ENCODE data around the gene HSPG2.

The HSPG2 gene

GRCh38 chr1:21893046-21893805 is 43.9 kb downstream of the HSPG2 start:
- no peak for TF ChIP-seq CTCF (IDR thresholded peaks at IDR 0.05; ENCODE audit: low read depth, low read length, missing control alignments)
- DNase-seq (ENCODE audit: low read depth): no peak
- no peak overlapping the region for H3K4me3 ChIP-seq (ENCODE audit: low read depth, low read length)
- in situ Hi-C loops (cut with HindIII; ENCODE audit: low sequenced_read_pairs): no loop called here

GRCh38 chr1:21891621-21892479 is 45.3 kb downstream of the HSPG2 start:
- H3K4me3 ChIP-seq (ENCODE audit: low read depth, low read length): no peak overlapping the region
- DNase-seq (ENCODE audit: low read depth): no peak
- in situ Hi-C loops (cut with HindIII; ENCODE audit: low sequenced_read_pairs): no loop called here
- TF ChIP-seq CTCF (IDR thresholded peaks at IDR 0.05; ENCODE audit: low read depth, low read length, missing control alignments): no peak

DNA sequence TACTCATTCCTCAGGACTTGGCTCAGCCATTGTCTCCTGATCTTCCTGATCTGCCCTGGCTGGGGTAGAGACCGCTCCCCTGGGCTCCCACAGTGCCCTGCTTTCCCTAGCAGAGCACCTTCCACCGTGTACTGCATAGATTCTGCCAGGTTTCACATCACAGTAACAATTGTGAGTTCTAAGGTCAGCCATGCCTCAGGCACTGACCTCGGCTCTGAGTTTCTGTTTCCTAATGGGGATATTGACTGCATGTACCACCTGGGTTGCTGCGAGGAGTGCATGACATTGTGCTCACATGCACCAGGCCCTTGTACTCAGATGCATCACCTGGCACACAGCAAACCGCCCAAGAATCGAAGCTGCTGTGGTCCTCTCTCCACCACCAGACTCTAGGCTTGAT is 46.0 kb downstream of the HSPG2 start:
- no peak overlapping the region for H3K4me3 ChIP-seq (ENCODE audit: low read depth, low read length)
- no peak for TF ChIP-seq CTCF (IDR thresholded peaks at IDR 0.05; ENCODE audit: low read depth, low read length, missing control alignments)
- DNase-seq (ENCODE audit: low read depth): no peak
- in situ Hi-C loops (cut with HindIII; ENCODE audit: low sequenced_read_pairs): no loop called here

GRCh38 chr1:21888500-21888899 is 48.6 kb downstream of the HSPG2 start:
- no peak for DNase-seq (ENCODE audit: low read depth)
- H3K4me3 ChIP-seq (ENCODE audit: low read depth, low read length): no peak overlapping the region
- in situ Hi-C loops (cut with HindIII; ENCODE audit: low sequenced_read_pairs): loop anchor here (5.0 kb wide), 2 partner anchors 46 to 49 kb away; partner anchors contain the start of gene HSPG2
- no peak for TF ChIP-seq CTCF (IDR thresholded peaks at IDR 0.05; ENCODE audit: low read depth, low read length, missing control alignments)

DNA sequence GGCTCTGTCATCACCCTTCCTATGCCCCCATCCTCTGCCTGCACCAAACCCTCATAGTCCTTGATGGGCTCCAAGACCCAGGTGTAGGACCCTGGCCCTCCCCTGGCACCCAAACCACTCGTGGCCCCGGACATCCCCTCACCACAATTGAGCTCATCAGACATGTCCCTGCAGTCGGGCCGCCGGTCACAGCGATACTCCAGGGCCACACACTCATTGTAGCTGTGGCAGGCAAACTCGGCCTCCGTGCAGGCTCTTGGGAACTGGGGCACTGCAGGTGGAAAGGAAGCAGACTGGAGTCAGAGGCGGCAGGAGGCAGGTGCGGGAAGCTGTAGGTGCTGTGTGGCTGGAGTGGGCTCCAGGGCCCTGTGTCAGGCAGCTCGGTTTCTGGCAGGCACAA is 49.3 kb downstream of the HSPG2 start:
- in situ Hi-C loops (cut with HindIII; ENCODE audit: low sequenced_read_pairs): loop anchor here (5.0 kb wide), 2 partner anchors 45 to 50 kb away; partner anchors contain the start of gene HSPG2
- no peak for TF ChIP-seq CTCF (IDR thresholded peaks at IDR 0.05; ENCODE audit: low read depth, low read length, missing control alignments)
- H3K4me3 ChIP-seq (ENCODE audit: low read depth, low read length): no peak overlapping the region
- no peak for DNase-seq (ENCODE audit: low read depth)

DNA sequence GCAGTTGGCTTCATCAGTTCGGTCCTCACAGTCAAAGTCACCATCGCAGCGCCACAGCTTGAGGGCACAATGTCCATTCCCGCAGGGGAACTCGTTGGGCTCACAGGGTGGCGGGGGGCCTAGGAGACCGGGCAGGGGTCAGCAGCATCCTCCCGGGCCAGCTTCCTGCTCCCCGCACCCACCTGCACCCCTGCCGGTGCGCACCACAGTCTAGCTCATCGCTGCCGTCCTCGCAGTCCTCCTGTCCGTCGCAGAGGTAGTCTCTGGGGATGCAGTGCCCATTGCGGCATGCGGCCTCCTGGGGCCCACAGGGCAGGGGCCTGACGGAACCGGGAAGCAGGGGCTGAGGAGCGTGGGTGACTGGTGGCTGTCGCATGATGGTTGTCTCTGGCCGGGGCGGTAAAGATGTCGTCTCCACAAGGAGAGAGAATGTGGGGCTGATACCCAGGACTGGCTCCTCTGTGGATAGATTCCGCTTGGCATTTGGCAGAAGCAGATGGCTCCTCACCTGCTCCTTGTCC is 49.8 kb downstream of the HSPG2 start:
- TF ChIP-seq CTCF (IDR thresholded peaks at IDR 0.05; ENCODE audit: low read depth, low read length, missing control alignments): no peak
- no peak for DNase-seq (ENCODE audit: low read depth)
- no peak overlapping the region for H3K4me3 ChIP-seq (ENCODE audit: low read depth, low read length)
- in situ Hi-C loops (cut with HindIII; ENCODE audit: low sequenced_read_pairs): loop anchor here (5.0 kb wide), 2 partner anchors 45 to 50 kb away; partner anchors contain the start of gene HSPG2

Data from astrocyte of the cerebellum (primary cell).